Effector memory CD4-positive, alpha-beta T cell (primary cell): ENCODE results near the gene SERTAD1.

Experiments used
- DNase-seq, 3 donors: peaks; one replicate each; pipeline ENCODE4 v3.0.0-alpha.2; 2020
- H3K27ac ChIP-seq: 2 replicates; pipeline ENCODE4 v1.7.0; 2013; ENCODE audit warnings: mild to moderate bottlenecking, low read length, moderate library complexity; ENCODE audit not compliant: insufficient read depth, poor library complexity, severe bottlenecking
- H3K27me3 ChIP-seq: replicated peaks from 2 replicates; pipeline ENCODE4 v1.7.0; 2013; ENCODE audit warnings: mild to moderate bottlenecking, low read length; ENCODE audit not compliant: insufficient read depth, control insufficient read depth, poor library complexity, severe bottlenecking
- H3K36me3 ChIP-seq: 2 replicates; pipeline ENCODE4 v1.7.0; 2013; ENCODE audit warnings: mild to moderate bottlenecking, low read length, moderate library complexity; ENCODE audit not compliant: control insufficient read depth, insufficient read depth
- H3K4me1 ChIP-seq: 2 replicates; pipeline ENCODE4 v1.7.0; 2013; ENCODE audit warnings: low read length, mild to moderate bottlenecking; ENCODE audit not compliant: control insufficient read depth, insufficient read depth, poor library complexity, severe bottlenecking
- H3K4me3 ChIP-seq: 2 replicates; pipeline ENCODE4 v1.7.0; 2013; ENCODE audit warnings: low read length, low read depth, mild to moderate bottlenecking; ENCODE audit not compliant: insufficient read depth, poor library complexity, severe bottlenecking
- H3K9me3 ChIP-seq: 2 replicates; pipeline ENCODE4 v1.7.0; 2013; ENCODE audit warnings: mild to moderate bottlenecking, low read length, moderate library complexity; ENCODE audit not compliant: control insufficient read depth

The SERTAD1 gene

GRCh38 chr19:40378509-40378908 is 47.3 kb downstream of the SERTAD1 start:
- H3K27ac ChIP-seq: no peak overlapping the region
- H3K9me3 ChIP-seq: no peaks in the 10 kb centered on the region
- DNase-seq: no peak

DNA sequence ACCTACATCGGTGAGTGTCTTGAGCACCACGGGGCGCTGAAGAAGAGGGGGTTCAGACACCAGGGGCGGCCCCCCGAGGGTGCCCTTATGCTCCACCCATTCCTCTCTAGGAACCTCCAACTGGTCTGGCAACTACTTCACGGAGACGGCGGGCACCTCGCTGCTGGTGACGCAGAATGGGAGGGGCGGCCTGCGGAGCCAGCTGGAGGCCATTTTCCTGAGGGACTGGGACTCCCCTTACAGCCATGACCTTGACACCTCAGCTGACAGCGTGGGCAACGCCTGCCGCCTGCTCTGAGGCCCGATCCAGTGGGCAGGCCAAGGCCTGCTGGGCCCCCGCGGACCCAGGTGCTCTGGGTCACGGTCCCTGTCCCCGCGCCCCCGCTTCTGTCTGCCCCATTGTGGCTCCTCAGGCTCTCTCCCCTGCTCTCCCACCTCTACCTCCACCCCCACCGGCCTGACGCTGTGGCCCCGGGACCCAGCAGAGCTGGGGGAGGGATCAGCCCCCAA is 47.9 kb downstream of the SERTAD1 start:
- H3K9me3 ChIP-seq: no peaks in the 10 kb centered on the region
- peaks cover 19% of the 10 kb centered on the region for H3K36me3 ChIP-seq
- H3K4me1 ChIP-seq: no peaks in the 10 kb centered on the region
- DNase-seq: no peak
- H3K27me3 ChIP-seq: no peaks in the 10 kb centered on the region
- H3K27ac ChIP-seq: no peak overlapping the region
- H3K4me3 ChIP-seq: no peak overlapping the region

More at GRCh38 chr19:40378509-40378908, 47.3 kb downstream of the SERTAD1 start:
- H3K36me3 ChIP-seq: peaks cover 15% of the 10 kb centered on the region
- no peaks in the 10 kb centered on the region for H3K4me1 ChIP-seq
- no peaks in the 10 kb centered on the region for H3K27me3 ChIP-seq
- H3K4me3 ChIP-seq: no peak overlapping the region

- no peaks in the 10 kb centered on the region for H3K9me3 ChIP-seq
- H3K36me3 ChIP-seq: peaks cover 25% of the 10 kb centered on the region
- H3K4me3 ChIP-seq: no peak overlapping the region
- no peaks in the 10 kb centered on the region for H3K4me1 ChIP-seq
- no peaks in the 10 kb centered on the region for H3K27me3 ChIP-seq
- DNase-seq: no peak
- H3K27ac ChIP-seq: no peak overlapping the region
These were observed 49.4 kb downstream of the SERTAD1 start for GRCh38 chr19:40376286-40376862.

DNA sequence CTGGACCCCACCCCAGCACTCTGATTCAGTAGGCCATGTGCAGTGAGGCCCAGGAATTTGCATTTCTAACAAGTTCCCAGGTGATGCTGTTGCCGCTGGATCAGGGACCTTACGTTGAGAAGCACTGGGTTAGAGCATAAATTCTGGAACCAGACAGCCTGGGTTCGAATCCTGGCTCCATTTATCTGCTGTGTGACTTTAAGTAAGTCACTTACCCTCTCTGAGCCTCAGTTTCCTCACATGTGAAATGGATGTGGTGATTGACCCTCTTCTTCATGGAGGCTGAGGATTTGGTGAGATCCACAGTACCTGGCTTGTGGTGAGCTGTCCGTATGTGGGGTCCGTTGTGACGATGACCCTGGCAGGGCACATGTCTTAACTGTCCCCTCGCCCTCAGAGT is 51.7 kb downstream of the SERTAD1 start:
- H3K36me3 ChIP-seq: peaks cover 28% of the 10 kb centered on the region
- DNase-seq: no peak
- H3K27ac ChIP-seq: no peak overlapping the region

DNA sequence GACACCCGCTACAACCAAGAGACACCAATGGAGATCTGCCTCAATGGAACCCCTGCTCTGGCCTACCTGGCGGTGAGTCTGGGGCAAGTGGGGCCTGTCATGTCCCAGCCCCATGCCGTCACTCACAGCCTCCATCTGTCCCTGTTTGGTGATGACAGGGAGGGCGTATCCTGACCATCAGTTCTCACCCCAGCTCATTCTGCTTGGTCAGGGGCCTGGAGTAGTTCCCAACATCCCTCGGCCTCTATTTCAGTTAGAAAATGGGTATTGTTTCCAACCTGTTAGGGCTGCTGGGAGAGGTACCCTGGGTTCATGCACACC is 54.0 kb downstream of the SERTAD1 start:
- H3K27me3 ChIP-seq: no peaks in the 10 kb centered on the region
- no peak overlapping the region for H3K27ac ChIP-seq
- H3K36me3 ChIP-seq: peaks cover 36% of the 10 kb centered on the region
- no peak overlapping the region for H3K4me3 ChIP-seq
- H3K4me1 ChIP-seq: no peaks in the 10 kb centered on the region
- no peaks in the 10 kb centered on the region for H3K9me3 ChIP-seq
- no peak for DNase-seq

More for the DNA sequence above, 51.7 kb downstream of the SERTAD1 start:
- H3K27me3 ChIP-seq: no peaks in the 10 kb centered on the region
- no peaks in the 10 kb centered on the region for H3K4me1 ChIP-seq
- H3K9me3 ChIP-seq: no peaks in the 10 kb centered on the region
- H3K4me3 ChIP-seq: no peak overlapping the region
